ENCODE measurements around the gene BTN3A1.
A peak's percentile ranks its signal among the peaks of the same experiment; 100 is the strongest.
"Not testable (repeated sequence)": the region's sequence is repeated elsewhere in the genome, so short reads cannot be mapped to it uniquely, and the experiment has no call there.

Gene BTN3A1

DNA sequence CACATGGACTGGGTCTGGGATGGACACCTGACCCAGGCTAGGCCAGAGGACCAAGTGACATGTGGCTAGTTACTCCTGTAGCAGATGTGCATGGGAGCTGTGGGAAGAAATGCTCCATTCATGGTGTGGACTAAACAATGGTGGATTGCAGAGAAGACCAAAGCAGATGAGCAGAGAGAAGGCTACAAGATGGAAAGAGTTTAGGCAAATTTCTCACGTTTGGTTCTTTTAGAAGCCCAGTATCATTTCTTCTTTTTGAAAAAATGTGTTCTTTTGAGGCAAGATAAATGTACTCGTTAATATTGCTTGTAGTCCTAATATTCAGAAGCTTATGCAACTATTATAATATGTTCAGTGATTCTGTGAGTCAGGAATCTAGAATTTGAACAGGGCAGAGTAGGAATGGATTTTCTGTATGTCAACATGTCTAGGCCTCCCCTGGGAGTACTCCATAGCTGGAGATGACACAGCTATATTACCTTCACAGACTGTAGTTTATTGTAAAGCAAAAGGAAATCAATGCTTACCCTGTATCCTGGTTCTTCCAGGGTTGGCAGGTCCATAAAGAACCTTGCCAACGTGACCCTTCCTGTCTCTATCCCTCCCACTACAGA, 53.4 kb downstream of the BTN3A1 start:
- DNase-seq (ENCODE audit: low read depth): peak; percentile 34
- TF ChIP-seq, protein P1, sequence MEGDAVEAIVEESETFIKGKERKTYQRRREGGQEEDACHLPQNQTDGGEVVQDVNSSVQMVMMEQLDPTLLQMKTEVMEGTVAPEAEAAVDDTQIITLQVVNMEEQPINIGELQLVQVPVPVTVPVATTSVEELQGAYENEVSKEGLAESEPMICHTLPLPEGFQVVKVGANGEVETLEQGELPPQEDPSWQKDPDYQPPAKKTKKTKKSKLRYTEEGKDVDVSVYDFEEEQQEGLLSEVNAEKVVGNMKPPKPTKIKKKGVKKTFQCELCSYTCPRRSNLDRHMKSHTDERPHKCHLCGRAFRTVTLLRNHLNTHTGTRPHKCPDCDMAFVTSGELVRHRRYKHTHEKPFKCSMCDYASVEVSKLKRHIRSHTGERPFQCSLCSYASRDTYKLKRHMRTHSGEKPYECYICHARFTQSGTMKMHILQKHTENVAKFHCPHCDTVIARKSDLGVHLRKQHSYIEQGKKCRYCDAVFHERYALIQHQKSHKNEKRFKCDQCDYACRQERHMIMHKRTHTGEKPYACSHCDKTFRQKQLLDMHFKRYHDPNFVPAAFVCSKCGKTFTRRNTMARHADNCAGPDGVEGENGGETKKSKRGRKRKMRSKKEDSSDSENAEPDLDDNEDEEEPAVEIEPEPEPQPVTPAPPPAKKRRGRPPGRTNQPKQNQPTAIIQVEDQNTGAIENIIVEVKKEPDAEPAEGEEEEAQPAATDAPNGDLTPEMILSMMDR (conservative IDR thresholded peaks at IDR 0.05; ENCODE audit: low read depth, low read length): no peak
- no peak overlapping the region for H3K4me3 ChIP-seq (ENCODE audit: low read depth, low read length)

DNA sequence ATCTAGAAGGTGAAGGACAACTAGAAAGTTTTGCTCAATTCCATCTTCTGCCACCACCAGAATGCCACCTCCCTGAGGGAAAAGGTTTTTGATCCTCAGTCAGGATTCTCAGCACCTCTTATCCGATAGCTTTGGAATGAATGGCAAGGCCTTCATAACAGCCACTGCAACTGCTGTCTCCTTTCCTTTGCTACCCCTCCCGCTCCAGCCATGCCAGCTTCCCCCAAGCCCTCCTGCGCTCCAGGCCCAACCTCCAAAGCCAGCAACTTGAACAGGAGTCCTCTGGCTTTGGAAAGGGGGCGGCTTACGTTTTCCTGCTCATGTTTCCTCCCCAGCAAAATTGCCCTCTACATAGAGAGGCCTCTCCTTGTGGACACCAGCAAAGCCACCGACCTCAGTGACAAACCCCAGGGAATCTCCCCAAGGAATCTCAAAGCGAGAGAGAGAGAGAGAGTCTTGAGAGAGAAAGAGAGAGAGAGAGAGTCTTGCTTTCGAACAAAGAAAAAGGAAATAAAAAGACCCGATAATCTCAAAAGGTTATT, 55.3 kb downstream of the BTN3A1 start:
- peak overlapping the region; percentile 46 for H3K4me3 ChIP-seq (ENCODE audit: low read depth, low read length)
- no peak for DNase-seq (ENCODE audit: low read depth)

DNA sequence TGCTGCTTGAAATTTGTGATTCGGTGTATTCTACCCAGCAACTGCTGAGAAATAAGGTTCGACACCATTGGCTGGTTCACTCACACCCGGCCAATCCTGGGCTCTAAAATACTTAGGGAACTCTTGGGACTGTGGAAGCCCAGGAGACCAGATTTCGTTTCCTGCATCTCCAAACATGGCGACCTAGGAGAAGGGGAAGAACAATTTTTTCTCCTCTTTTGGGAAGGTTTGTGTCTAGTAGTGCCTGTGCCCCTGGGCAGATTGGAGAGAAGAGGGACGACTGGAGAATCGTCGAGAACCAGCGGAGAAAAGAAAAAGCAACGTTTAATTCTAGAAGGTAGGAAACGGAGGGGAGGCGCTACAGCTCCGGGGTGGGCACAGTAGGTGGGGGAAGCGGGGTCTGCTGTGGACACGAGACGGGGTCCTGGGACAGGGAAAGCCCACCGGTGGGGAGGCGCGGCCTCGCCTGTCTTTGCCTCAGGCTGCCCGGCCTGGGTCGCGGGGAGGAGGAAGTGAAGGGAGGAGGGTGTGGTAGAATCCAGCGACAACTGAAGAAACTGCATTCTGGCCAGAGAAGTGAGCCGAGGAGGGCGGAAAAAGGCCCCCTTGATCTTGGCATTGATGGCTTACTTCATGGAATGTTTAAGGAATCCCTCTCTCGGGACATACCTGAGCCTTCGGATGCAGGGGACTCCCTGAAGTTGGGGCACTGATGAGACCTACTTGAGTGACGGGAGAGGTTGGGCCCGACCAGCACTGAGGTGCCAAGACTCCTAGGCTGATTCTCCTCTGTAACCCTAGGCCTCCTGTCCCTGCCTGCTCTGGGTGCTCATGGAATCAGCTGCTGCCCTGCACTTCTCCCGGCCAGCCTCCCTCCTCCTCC, 56.0 kb downstream of the BTN3A1 start, which contains the start of gene BTN2A1:
BTN2A1 (plus strand) TSS at position 150 of the 883 bp plus-strand sequence; CDS start at position 832, 682 bp downstream.
- peak within 1 kb of the TSS; percentile 95 for H3K4me3 ChIP-seq (ENCODE audit: low read depth, low read length)
- TF ChIP-seq, protein P1 (conservative IDR thresholded peaks at IDR 0.05; ENCODE audit: low read depth, low read length): peak; percentile 19
- peak; percentile 96 for DNase-seq (ENCODE audit: low read depth)

More for the DNA sequence above, 55.3 kb downstream of the BTN3A1 start:
- TF ChIP-seq, protein P1 (conservative IDR thresholded peaks at IDR 0.05; ENCODE audit: low read depth, low read length): no peak

DNA sequence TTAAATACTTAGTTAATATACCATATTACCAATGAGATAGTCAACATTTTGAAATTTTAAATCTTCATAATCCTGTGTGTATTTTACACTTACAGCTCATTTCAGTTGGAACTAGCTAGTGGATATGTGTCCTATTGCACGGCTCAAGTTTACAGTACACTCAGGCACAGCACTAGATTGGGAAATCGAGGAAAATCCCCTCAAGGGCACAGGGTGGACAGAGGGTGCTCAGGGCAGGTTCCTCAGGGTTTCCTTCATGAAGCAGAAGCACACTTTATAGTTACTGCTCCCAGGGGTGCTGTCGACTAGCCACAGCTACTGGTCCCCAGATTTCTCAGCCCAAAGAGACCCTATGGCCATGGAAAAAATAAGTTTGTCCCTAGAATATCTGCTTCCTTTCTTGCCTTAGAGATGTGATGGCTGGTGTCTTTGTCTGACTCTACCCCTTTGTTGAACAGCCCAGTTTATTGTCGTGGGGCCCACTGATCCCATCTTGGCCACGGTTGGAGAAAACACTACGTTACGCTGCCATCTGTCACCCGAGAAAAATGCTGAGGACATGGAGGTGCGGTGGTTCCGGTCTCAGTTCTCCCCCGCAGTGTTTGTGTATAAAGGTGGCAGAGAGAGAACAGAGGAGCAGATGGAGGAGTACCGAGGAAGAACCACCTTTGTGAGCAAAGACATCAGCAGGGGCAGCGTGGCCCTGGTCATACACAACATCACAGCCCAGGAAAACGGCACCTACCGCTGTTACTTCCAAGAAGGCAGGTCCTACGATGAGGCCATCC, 57.1 kb downstream of the BTN3A1 start:
- peak; percentile 24 for DNase-seq (ENCODE audit: low read depth)
- peak overlapping the region; percentile 3 for H3K4me3 ChIP-seq (ENCODE audit: low read depth, low read length)
- TF ChIP-seq, protein P1 (conservative IDR thresholded peaks at IDR 0.05; ENCODE audit: low read depth, low read length): no peak

DNA sequence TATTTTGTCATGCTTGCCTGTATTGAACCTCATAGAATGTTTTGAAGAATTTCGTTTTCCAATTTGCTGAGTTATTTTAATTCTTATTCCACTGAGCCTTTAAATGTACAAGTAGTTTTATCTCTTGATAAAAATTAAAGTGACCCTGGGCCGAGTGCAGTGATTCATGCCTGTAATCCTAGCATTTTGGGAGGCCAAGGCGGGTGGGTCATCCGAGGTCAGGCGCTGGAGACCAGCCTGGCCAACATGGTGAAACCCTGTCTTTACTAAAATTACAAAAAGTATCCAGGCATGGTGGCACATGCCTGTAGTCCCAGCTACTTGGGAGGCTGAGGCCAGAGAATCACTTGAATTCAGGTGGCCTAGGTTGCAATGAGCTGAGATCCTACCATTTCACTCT, 59.3 kb downstream of the BTN3A1 start:
- not testable (repeated sequence) for DNase-seq (ENCODE audit: low read depth); H3K4me3 ChIP-seq (ENCODE audit: low read depth, low read length)

DNA sequence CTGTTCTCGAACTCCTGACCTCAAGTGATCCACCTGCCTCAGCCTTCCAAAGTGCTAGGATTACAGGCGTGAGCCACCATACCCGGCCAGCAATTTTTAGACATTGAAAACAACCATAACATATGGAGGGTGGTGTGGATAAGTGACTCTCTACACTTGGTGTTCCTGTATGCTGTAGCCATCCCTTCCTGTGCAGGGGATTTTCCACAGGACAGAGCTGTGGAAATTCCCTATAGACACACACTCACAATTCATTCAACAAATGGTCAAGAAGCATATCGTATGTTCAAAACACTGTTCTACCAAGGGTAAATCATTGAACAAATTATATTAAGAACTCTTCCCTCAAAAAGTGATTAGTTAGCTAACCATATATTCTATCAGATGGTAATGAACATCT, 61.9 kb downstream of the BTN3A1 start:
- H3K4me3 ChIP-seq (ENCODE audit: low read depth, low read length): no peak overlapping the region
- no peak for DNase-seq (ENCODE audit: low read depth)
- TF ChIP-seq, protein P1 (conservative IDR thresholded peaks at IDR 0.05; ENCODE audit: low read depth, low read length): no peak

Data from choroid plexus epithelial cell (primary cell).